ENCODE results near the gene GATM. TPM values are rescaled to one million over a fixed set of nuclear protein-coding genes. Genes with fewer than 3 reads are reported as not detected.
A peak's percentile ranks its signal among the peaks of the same experiment; 100 is the strongest.
"Not testable (repeated sequence)": the region's sequence is repeated elsewhere in the genome, so short reads cannot be mapped to it uniquely, and the experiment has no call there.

The GATM gene
- total RNA-seq, 1 experiment from 2014 or later = not detected

DNA sequence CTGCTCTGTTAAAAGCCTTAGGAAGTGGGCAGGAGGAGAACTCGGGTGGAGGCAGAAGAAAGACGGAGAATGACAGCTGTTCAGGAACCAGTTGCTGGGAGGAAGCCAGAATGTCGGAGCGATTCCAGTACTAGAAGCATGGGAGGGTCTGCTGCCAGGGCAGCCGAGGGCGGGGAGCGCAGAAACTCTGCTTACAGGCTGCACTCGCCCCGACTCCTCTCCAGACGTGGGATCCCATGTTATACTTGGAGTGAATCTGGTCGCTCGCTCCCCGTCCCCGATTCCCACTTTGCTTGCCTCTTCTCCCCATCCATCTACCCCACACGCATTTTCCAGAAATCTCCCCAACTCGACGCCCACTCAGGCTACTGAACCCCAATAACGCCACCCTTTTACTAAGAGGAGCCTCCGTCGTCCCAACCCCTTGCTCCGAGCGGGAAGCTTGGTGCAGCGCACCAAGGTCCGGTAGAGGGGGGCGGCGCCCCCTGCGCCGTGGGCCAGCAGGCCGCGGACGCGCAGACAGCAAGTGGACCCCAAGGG is 665 bp downstream of the GATM start:
- Histone ChIP-seq H3K4me3 (peak overlapping the region; percentile 6; the same call in 1 of the 2 replicates), H3K27ac (no peak overlapping the region), H3K4me1 (replicated peaks) (peaks cover 13% of the 10 kb centered on the region), H3K9me3 (replicated peaks) (peaks cover 8% of the 10 kb centered on the region), H3K27me3 (replicated peaks) (peaks cover 57% of the 10 kb centered on the region), H3K36me3 (no peaks in the 10 kb centered on the region)
- no peak for DNase-seq (ENCODE audit: low read depth in 1 of 2, low spot score in 2 of 2)

- H3K4me3 ChIP-seq = no peak overlapping the region
These were observed 1.3 kb downstream of the GATM start for GRCh38 chr15:45376967-45377608.

GRCh38 chr15:45376300-45376928 is 1.9 kb downstream of the GATM start:
- peaks cover 8% of the 10 kb centered on the region for H3K9me3 ChIP-seq (replicated peaks)
- H3K27ac ChIP-seq = no peak overlapping the region
- no peaks in the 10 kb centered on the region for H3K36me3 ChIP-seq
- H3K4me1 ChIP-seq (replicated peaks) = peaks cover 13% of the 10 kb centered on the region
- DNase-seq (ENCODE audit: low read depth in 1 of 2, low spot score in 2 of 2) = no peak
- no peak overlapping the region for H3K4me3 ChIP-seq
- H3K27me3 ChIP-seq (replicated peaks) = peaks cover 58% of the 10 kb centered on the region

More at GRCh38 chr15:45376967-45377608, 1.3 kb downstream of the GATM start:
- H3K36me3 ChIP-seq = no peaks in the 10 kb centered on the region
- no peak overlapping the region for H3K27ac ChIP-seq
- peaks cover 60% of the 10 kb centered on the region for H3K27me3 ChIP-seq (replicated peaks)
- peaks cover 13% of the 10 kb centered on the region for H3K4me1 ChIP-seq (replicated peaks)
- DNase-seq (ENCODE audit: low read depth in 1 of 2, low spot score in 2 of 2) = no peak
- H3K9me3 ChIP-seq (replicated peaks) = peaks cover 8% of the 10 kb centered on the region

- H3K4me3 ChIP-seq = no peak overlapping the region
- peaks cover 8% of the 10 kb centered on the region for H3K9me3 ChIP-seq (replicated peaks)
- DNase-seq (ENCODE audit: low read depth in 1 of 2, low spot score in 2 of 2) = no peak
- no peak overlapping the region for H3K27ac ChIP-seq
- no peaks in the 10 kb centered on the region for H3K36me3 ChIP-seq
- peaks cover 13% of the 10 kb centered on the region for H3K4me1 ChIP-seq (replicated peaks)
- peaks cover 60% of the 10 kb centered on the region for H3K27me3 ChIP-seq (replicated peaks)
These were observed 2.5 kb downstream of the GATM start for GRCh38 chr15:45375836-45376235.

DNA sequence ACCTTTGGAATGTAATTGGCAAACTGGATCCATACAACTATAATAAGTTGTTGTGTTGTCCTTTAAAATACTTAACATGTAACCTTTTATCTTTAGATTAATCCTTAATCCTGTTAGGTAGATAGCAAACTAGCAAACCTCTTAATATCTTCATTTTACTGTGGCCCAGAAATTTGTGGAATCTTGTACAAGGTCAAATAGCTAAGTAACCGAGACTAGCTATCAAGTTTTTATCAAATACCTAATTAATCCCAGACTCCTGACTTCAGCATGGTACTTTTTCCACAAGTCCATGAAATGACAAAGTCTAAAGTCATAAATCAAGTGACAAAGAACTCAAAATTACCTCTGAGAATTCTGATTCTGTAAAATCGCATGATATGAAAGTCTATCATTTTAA is 4.4 kb downstream of the GATM start:
- Histone ChIP-seq H3K4me3 (no peak overlapping the region), H3K36me3 (no peaks in the 10 kb centered on the region), H3K27me3 (replicated peaks) (peaks cover 52% of the 10 kb centered on the region), H3K4me1 (replicated peaks) (peaks cover 13% of the 10 kb centered on the region), H3K27ac (no peak overlapping the region), H3K9me3 (replicated peaks) (peaks cover 8% of the 10 kb centered on the region)
- DNase-seq (ENCODE audit: low read depth in 1 of 2, low spot score in 2 of 2) = no peak

GRCh38 chr15:45372041-45372995 is 6.0 kb downstream of the GATM start:
- H3K4me3 ChIP-seq = no peak overlapping the region
- H3K9me3 ChIP-seq (replicated peaks) = no peaks in the 10 kb centered on the region
- H3K27ac ChIP-seq = no peak overlapping the region
- H3K36me3 ChIP-seq = no peaks in the 10 kb centered on the region
- no peaks in the 10 kb centered on the region for H3K4me1 ChIP-seq (replicated peaks)
- H3K27me3 ChIP-seq (replicated peaks) = peaks cover 35% of the 10 kb centered on the region
- DNase-seq (ENCODE audit: low read depth in 1 of 2, low spot score in 2 of 2) = no peak

GRCh38 chr15:45371546-45371945 is 6.8 kb downstream of the GATM start:
- H3K4me1 ChIP-seq (replicated peaks) = no peaks in the 10 kb centered on the region
- no peaks in the 10 kb centered on the region for H3K9me3 ChIP-seq (replicated peaks)
- no peak overlapping the region for H3K27ac ChIP-seq
- no peaks in the 10 kb centered on the region for H3K36me3 ChIP-seq
- peaks cover 27% of the 10 kb centered on the region for H3K27me3 ChIP-seq (replicated peaks)
- H3K4me3 ChIP-seq = no peak overlapping the region
- no peak for DNase-seq (ENCODE audit: low read depth in 1 of 2, low spot score in 2 of 2)

- DNase-seq (ENCODE audit: low read depth in 1 of 2, low spot score in 2 of 2); H3K4me1 ChIP-seq (replicated peaks); H3K27ac ChIP-seq; H3K9me3 ChIP-seq (replicated peaks); H3K36me3 ChIP-seq; H3K4me3 ChIP-seq: not testable (repeated sequence)
- peaks cover 25% of the 10 kb centered on the region for H3K27me3 ChIP-seq (replicated peaks)
These were observed 8.3 kb downstream of the GATM start for GRCh38 chr15:45370042-45370441.

DNA sequence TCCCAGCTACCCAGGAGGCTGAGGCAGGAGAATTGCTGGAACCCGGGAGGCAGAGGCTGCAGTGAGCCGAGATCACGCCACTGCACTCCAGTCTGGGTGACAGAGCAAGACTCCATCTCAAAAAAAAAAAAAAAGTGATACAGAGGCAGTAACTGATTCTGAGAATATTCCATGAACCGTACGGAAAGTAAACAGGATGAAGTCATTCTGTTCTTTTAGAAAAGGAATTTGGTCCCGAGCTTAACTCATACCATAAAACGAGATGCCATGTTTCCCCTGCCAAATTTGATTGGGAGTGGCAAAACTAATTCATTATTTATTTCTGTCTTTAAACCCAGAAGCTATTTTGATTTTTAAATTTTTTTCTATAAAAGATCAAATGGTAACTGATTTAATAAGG is 11.1 kb downstream of the GATM start:
- not testable (repeated sequence) for H3K9me3 ChIP-seq (replicated peaks); H3K4me1 ChIP-seq (replicated peaks); H3K4me3 ChIP-seq; H3K36me3 ChIP-seq; DNase-seq (ENCODE audit: low read depth in 1 of 2, low spot score in 2 of 2); H3K27ac ChIP-seq; H3K27me3 ChIP-seq (replicated peaks)

GRCh38 chr15:45364271-45364670 is 14.1 kb downstream of the GATM start:
- H3K4me1 ChIP-seq (replicated peaks) = no peaks in the 10 kb centered on the region
- no peak overlapping the region for H3K4me3 ChIP-seq
- H3K27me3 ChIP-seq (replicated peaks) = no peaks in the 10 kb centered on the region; the same call in 1 of the 2 replicates
- no peak for DNase-seq (ENCODE audit: low read depth in 1 of 2, low spot score in 2 of 2)
- no peaks in the 10 kb centered on the region for H3K36me3 ChIP-seq
- no peaks in the 10 kb centered on the region for H3K9me3 ChIP-seq (replicated peaks)
- no peak overlapping the region for H3K27ac ChIP-seq

GRCh38 chr15:45363801-45364200 is 14.5 kb downstream of the GATM start:
- Histone ChIP-seq H3K9me3 (replicated peaks) (no peaks in the 10 kb centered on the region), H3K27ac (no peak overlapping the region), H3K4me1 (replicated peaks) (no peaks in the 10 kb centered on the region), H3K36me3 (no peaks in the 10 kb centered on the region), H3K4me3 (no peak overlapping the region), H3K27me3 (replicated peaks) (peaks cover 1% of the 10 kb centered on the region; the same call in 1 of the 2 replicates)
- no peak for DNase-seq (ENCODE audit: low read depth in 1 of 2, low spot score in 2 of 2)

- Histone ChIP-seq H3K4me1 (replicated peaks) (no peaks in the 10 kb centered on the region), H3K27me3 (replicated peaks) (0 out of 2 replicates have a peak, but pooled peaks cover 3% of the 10 kb centered on the region), H3K27ac (no peak overlapping the region), H3K36me3 (no peaks in the 10 kb centered on the region), H3K4me3 (no peak overlapping the region), H3K9me3 (replicated peaks) (no peaks in the 10 kb centered on the region)
- DNase-seq (ENCODE audit: low read depth in 1 of 2, low spot score in 2 of 2) = no peak
These were observed 15.0 kb downstream of the GATM start for GRCh38 chr15:45363334-45363733.

DNA sequence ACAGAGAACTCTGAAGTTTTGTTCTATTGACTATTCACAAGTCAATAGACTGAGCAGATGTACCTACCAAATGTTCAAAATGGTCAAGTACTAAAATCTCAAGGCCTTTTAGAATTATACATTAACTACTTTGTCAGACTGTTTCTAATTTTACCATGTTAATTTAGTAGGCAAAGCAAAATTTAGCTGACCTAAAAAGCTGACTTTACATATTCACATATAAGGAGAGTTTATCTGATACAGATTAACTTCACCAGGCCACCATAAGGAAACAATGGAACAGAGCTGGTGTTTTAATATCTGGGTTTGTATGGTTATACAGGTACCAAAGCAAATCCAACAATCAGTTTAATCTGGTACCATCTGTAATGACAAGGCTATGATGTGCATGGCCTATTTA is 15.9 kb downstream of the GATM start:
- no peak overlapping the region for H3K27ac ChIP-seq
- no peaks in the 10 kb centered on the region for H3K4me1 ChIP-seq (replicated peaks)
- H3K27me3 ChIP-seq (replicated peaks) = 0 out of 2 replicates have a peak, but pooled peaks cover 3% of the 10 kb centered on the region
- no peak overlapping the region for H3K4me3 ChIP-seq
- no peaks in the 10 kb centered on the region for H3K9me3 ChIP-seq (replicated peaks)
- no peak for DNase-seq (ENCODE audit: low read depth in 1 of 2, low spot score in 2 of 2)
- no peaks in the 10 kb centered on the region for H3K36me3 ChIP-seq

Data from SJSA1 (cell line).